ENCODE data around the gene ULBP1. TPM values are rescaled to one million over a fixed set of nuclear protein-coding genes. Genes with fewer than 3 reads are reported as not detected.
"Not testable (repeated sequence)": the region's sequence is repeated elsewhere in the genome, so short reads cannot be mapped to it uniquely, and the experiment has no call there.

The ULBP1 gene
- polyA plus RNA-seq, 1 donor, result 0.30 TPM

DNA sequence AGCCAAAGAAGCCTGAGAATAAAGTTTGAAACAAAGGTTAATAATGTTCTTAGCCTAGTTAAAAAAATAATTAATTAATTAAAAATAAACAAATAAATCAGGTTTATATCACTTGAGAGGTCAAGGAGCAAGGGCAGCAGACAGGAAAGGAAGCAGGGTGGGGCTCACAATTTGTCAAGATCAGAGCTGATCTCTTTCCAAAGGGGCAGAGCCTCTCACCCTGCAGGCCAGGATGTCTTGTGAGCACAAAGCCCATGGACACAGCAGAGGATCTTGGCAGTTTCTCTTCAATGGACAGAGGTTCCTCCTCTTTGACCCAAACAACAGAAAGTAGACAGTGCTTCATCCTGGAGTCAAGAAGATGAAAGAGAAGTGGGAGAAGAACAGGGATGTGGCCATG, 14.9 kb downstream of the ULBP1 start:
- no peak for DNase-seq

GRCh38 chr6:149979293-149979692, 15.6 kb downstream of the ULBP1 start:
- DNase-seq, result no peak

DNA sequence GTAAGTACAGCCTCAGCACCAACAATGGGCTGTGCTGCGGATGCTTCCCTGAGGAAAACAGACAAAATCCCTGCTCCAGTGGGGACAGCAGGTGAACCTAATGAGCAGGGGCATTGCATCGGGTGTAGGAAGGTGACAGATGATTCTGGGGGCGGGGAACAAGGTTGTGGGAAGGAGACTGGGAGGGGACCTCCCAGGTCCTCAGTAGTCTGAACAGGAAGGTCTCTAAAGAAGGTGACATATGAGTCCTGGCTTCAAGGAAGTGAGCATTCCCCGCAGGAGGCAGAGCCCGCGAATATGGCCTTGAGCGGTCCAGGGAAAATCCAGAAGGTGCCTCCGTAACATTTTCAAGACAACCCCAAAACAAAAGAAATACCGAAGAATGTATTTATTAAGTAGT, 19.4 kb downstream of the ULBP1 start:
- DNase-seq, result no peak

GRCh38 chr6:149984773-149985172, 21.0 kb downstream of the ULBP1 start:
- DNase-seq, result no peak

GRCh38 chr6:149985481-149985937, 21.8 kb downstream of the ULBP1 start:
- no peak for DNase-seq

GRCh38 chr6:149987602-149988107, 23.9 kb downstream of the ULBP1 start:
- DNase-seq, result no peak

- DNase-seq, result no peak
Observed at GRCh38 chr6:149988550-149989346, 25.0 kb downstream of the ULBP1 start.

GRCh38 chr6:149990212-149990660, 26.5 kb downstream of the ULBP1 start:
- DNase-seq, result no peak

DNA sequence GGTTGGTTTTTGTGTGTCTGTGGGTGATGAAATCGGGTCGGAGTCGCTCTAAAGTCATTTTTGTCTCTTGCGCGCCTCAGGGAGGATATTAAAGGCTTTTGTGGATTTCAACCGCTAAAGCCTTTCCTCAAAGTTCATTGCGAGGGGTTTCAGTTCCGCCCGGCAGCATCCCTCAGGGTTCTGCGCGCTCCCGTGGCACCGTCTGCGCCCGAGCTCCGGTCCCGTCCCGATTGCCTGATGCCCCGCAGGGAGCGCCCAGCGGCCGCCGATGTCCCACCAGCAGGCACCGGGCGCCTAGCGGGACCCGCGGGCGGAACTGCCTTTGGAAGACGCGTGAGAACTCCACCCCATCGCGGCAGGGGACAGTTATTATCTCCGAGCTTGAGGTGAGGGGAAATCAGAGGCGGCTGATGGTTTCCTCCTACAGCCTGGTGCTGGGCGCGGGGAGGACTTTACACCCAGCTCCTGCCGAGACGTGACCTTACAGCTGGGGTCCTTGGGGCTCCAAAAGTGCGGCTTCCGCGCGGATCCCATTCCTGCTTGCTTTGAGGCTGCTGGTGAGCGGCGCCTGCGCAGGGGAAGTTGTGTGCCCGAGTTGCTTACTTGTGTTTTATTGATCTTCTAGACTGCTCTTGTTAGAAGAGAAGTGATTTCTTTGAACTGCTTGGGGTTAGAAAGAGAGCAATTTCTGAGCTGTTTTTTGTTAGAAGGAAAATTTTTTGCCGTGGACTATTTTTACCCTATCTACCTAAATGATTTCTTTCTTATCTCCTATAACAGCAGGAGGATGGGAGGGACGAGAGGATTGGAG, 27.1 kb downstream of the ULBP1 start:
- DNase-seq, result no peak

GRCh38 chr6:149991472-149991795, 27.7 kb downstream of the ULBP1 start:
- DNase-seq, result not testable (repeated sequence)

DNA sequence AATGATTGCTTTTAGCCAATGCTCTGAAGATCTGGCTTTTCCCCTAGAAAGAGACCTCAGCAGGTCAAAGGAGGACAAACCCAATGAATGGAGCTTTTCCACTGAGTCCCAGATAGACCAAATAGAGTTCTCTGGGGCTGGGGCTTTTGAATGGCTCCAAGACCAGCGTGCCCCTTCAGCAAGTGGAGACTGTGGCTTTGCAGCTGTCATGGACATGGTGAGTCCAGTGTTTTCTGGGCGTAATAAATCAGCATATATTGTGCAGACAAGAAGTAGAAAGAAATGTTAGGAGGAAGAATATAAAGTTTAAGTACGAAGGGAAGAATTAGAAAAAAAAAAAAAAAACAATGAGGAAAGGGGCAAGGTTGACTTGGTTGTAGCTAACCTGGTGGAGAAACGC, 28.1 kb downstream of the ULBP1 start:
- no peak for DNase-seq

- DNase-seq, result no peak
Observed at GRCh38 chr6:149995235-149995750, 31.6 kb downstream of the ULBP1 start.

GRCh38 chr6:149995971-149996370, 32.2 kb downstream of the ULBP1 start:
- no peak for DNase-seq

DNA sequence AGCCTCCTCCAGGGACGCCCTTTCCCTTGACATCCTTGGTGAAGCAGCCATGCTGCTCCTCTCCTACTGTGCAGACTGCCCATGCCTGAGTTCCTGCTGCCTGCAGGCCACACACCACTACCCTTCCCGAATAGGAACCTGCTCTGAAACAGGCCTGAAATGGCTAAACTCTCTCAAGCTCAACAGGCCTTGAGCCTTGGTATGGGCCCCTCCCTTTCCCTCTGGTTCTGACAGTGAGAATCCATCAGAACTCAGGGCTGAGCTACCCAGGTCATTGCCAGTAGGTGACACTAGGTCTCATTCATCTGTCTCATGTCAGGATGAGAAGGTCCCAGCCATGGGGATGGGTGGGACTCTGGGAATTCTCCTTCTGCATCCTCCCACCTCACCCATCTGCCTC, 35.9 kb downstream of the ULBP1 start:
- no peak for DNase-seq

- DNase-seq, result no peak
Observed at GRCh38 chr6:150001295-150002008, 37.7 kb downstream of the ULBP1 start.

DNA sequence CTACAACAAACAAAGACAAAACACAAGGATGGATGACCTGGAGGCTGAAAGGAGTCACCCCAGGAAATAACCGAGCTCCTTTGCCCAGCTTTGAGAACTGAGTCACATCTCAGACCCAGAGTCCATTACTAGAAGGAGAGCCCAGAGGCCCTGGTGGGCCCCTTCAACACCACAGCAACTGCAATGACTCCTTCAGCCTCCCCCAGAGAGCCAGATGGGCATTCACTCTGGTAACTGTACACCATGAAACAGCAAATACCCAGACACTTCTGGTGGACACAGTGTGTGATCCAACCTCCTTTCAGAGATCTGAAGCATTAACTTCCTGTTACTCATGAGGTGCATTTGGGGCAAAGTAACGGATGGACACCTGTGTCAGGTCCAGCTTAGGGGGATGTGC, 39.0 kb downstream of the ULBP1 start:
- DNase-seq, result no peak

- not testable (repeated sequence) for DNase-seq
Observed at GRCh38 chr6:150003599-150003998, 39.9 kb downstream of the ULBP1 start.

DNA sequence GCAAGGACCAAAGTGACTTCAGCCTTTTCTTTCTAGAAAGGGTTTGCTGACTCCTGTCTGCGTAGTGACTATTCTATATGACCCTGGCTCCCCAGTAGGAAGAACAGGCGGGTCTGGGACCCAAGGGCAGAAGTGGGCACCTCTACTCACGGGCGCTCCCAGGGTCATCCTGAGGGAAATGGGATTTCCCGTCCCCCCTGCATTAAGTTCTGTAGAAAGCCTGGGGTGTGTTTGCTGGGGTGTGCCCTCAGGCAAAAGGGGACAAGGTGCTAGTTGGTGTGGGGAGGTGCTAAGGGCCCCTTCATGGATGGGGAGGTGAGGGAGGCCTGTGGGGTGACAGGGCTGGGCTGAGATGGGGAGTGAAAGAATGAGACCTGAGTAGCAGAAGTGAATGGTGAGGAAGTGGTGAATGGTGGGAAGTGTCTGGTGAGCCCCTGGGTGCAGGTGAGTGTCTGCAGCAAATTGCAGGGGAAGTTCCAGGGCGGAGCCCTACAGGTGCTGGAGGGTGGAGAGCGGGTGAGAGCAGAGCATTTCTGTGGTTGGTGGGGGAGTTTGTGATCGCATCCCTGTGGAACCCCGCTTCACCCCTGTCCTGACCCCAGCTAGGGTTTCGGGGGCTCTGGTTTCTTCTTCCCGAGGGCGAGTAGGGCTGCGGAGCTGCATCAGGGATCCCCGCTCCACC, 40.5 kb downstream of the ULBP1 start:
- DNase-seq, result no peak

GRCh38 chr6:150004783-150005717, 41.3 kb downstream of the ULBP1 start:
- DNase-seq, result peak; percentile 94

DNA sequence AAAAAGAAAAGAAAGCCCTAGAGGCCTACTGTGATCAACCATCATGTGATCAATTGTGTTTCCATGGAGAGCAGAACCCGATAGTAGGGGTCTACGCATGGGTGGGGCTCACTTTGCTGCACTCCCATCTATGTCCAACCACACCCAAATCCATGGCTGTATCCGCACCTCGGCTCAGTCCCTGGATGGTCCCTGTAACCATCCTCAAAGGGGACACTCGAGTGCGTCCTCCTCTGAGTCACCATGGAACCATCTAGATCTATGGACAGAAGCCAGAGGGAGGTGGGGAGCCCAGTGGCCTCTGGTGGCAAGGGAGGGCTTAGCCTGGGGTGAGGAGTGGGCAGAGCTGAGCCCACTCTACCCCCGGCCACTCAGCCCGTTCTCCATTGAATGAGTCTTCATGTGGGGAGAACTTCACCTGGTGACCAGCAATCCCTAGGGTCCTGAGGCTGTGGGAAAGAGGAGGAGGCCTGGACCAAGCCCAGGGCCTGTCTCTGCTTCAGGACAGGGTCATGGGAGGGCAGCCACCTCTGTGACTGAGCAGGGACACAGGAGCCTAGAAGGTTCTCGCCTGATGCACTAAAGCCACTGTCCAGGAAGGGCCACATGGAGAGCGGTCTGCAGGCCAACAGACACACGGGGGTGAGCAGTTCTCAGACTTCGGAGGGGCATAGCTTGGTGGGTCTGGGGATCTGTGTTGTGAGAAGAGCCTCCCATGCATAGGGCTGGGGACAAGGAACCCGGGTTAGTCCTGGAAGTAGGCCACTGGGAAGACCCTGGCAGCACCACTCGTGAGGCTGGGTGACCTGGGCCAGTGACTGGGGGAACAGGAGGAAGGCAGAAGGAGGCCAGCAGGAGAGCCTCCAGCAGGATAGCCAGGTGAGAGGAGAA, 42.3 kb downstream of the ULBP1 start:
- no peak for DNase-seq

All from hindlimb muscle (tissue), 1 donor.